D341Med (cell line): ENCODE results near the gene FADS2.

Source experiments
- DNase-seq: peaks from one replicate; pipeline ENCODE4 v3.0.0; 2012; ENCODE audit warnings: low spot score

Gene FADS2

DNA sequence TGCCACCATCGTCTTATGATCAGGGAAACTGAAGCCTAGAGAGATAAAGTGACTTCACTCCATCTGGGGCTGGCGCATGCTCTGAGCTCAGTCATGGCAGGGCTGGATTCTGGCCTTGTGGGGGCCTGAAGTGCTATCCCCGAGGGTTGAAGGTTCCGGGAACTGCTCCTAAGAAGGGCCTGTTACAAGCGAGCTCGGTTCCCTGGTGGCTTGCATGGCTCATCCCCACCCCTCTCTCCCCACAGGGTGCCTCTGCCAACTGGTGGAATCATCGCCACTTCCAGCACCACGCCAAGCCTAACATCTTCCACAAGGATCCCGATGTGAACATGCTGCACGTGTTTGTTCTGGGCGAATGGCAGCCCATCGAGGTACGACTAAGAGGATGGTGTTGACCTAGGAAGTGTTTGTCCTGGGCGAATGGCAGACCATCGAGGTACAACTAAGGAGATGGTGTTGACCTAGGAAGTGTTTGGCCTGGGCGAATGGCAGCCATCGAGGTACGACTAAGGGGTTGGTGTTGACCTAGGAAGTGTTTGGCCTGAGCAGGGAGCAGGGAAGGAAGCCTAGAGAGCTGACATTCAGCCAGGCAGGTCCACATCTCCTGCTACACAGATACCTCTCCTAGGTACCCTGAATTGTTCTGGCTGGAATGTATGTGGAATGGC, 19.9 kb downstream of the FADS2 start:
- DNase-seq, result no peak

DNA sequence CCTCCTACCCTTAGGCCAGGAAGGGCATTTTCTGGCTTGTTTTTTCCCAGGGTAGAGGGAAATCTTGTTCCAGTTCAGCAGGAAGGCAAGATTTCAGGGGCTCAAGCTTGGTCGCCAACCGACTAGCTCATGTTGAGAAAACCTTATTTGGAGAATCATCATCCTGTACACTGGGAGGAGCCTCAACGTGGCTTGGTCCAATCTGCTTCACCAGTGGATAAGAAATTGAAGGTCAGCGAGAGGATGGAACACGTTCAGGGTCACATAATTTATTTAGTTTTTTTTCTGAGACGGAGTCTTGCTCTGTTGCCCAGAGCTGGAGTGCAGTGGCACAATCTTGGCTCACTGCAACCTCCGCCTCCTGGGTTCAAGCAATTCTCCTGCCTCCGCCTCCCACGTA, 20.5 kb downstream of the FADS2 start:
- no peak for DNase-seq

DNA sequence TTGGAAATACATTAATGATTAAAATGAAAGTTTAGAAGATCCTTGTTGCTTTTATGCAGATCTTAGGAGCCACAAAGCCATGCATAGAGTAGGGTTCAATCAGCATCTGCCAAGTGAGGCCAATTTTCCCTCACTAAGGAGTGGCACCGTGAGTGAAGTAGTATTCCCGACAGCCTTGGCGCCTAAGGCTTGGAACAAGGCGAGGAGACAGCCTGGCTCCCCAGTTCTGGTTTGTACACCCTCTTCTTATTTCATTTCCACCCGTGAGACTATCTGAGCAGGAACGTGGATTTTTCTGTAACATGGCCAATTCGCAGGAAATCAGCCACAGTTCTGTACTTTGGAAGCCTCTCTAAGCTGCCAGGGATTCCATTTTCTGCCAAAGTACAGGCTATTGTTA, 22.6 kb downstream of the FADS2 start:
- DNase-seq, result no peak

DNA sequence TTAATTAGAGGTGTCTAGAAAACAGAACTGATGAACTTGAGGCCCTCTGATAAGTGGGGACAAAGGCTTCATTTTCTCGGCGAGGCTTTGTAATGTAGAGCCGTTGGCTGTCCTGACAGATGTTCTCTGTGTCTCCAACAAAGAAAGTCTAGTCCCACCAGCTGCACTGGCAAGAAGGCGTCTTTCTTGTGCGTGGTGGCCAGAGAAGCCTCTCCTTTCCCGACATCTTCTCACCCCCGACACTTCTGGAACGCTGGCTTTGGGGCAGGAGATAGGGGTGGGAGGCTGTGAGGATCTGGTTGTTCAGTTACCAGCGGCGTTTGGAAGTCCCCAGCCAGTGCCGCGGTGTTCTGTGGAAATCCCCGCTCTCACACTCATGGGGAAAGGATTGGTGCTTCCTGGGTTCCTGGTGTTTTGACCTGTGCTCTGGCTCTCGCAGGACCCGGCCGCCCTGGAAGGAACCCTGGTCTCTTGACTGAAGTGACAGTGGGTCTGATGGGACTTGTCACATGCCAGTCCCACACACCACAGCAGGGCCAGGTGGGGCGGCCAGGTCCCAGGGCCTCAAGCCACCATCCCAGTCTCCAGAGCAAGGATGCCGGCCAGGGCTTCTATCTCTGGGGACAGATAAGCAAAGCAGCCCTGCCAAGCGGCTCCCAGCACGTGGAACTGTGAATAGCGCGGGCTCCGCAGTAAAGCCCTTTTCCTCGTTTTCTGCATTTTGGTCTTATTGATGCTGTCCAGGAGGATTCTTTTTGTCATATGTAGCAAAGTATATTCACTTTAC, 23.2 kb downstream of the FADS2 start:
- no peak for DNase-seq

DNA sequence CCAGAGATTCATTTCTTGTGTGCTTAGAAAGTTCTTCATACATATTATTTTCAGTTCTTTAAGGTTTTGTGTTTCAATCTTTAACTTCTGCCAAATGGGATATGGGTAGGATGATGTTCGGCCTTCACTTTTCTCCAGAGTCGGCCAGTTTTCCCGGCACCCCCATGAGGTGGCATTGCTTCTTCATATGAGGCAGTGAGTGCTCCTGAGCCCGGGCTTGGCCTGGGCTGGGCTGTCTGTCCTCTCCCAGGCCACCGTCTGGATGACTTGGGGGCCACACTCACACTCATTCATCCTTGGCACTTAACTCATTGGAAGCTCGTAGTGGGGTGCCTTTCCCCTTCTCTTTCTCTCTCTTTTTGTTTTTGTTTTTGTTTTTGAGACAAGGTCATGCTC, 23.8 kb downstream of the FADS2 start:
- DNase-seq, result no peak

DNA sequence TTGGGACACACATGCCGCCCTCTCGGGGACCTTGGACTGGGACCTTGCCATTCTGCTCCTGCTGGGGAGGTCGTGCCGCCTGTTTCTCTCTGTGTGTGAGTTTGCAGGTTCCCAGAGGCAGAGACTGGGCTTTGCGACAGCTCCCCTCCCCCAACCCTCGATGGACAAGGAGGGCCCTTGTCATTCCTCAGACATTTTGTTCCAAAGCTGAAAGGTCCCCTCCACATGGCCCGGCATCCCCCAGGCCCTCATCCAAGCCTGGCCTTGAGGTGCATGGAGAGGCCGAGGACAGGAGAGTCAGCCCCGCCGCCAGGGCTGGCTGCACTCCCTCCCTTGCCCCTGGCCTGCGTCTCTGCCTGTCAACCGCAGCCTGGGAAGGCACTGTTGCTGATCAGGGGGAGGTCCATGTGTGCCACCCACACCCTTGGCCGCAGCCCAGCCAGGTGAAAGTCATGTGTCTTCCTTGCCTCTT, 25.6 kb downstream of the FADS2 start:
- DNase-seq, result no peak

DNA sequence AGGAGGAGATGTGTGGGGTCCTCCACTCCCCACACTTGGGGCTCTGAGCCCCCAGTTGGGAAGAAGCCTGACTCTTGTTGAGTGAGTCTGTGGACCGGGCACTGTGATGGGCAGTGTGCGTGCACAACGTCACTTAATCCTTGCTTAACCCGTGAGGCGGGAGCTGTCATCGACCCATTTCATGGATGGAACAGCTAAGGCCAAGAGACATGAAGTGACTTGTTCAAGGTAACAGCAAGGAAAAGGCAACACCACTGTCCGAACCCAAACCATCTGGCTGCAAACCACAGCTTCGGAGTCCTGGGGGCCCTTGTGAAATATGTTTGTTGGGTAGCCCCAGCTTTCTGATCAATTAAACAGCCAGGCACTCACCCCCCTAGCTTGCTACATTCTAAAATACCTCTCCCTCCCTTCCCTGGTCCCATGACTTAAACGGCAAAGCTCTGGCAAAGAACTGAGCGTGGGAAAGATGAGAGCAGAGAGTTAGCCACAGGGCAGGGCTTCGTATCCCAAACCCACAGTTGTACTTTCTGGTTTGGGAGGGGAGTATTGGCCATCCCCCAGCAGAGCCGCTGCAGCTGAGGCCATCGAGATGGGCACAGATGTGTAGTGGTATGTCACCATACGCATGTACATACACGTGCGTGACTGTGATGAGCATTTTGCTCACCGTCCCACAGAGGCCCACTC, 26.3 kb downstream of the FADS2 start:
- DNase-seq, result no peak

DNA sequence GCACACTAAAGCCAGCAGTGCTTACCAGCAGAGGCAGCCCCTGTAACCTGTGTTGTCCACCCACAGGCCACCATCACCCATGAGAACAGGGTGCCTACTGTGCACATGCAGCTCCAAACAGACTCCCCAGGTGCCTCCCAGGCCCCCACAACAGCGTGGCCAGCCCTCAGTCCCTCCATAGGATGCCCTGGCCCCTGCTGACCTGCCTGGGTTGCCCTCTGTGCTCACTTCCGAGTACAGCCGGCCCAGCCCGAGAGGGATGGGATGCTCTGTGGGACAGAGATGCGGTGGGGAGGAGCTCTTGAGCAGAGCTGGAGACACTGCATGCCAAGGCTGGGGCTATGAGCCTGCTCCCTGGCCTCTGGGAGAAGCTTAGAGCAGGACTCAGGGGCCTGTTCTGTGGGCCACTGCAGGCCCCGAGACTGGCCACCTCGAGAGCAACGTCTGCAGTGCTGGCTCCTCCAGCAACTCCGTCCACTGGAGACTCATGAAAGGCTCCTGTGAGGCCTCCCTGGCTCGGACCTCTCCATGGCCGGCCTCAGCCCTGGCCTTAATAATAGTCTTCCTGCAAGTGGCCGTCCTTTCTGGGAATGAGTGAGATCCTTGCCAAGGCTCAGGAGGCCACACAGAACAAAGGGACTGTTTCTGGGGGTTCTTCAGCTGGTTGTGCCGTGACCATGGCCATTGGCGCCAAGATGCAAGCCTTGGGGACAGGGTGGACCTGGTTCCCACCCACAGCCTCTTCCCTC, 27.0 kb downstream of the FADS2 start:
- DNase-seq, result no peak

DNA sequence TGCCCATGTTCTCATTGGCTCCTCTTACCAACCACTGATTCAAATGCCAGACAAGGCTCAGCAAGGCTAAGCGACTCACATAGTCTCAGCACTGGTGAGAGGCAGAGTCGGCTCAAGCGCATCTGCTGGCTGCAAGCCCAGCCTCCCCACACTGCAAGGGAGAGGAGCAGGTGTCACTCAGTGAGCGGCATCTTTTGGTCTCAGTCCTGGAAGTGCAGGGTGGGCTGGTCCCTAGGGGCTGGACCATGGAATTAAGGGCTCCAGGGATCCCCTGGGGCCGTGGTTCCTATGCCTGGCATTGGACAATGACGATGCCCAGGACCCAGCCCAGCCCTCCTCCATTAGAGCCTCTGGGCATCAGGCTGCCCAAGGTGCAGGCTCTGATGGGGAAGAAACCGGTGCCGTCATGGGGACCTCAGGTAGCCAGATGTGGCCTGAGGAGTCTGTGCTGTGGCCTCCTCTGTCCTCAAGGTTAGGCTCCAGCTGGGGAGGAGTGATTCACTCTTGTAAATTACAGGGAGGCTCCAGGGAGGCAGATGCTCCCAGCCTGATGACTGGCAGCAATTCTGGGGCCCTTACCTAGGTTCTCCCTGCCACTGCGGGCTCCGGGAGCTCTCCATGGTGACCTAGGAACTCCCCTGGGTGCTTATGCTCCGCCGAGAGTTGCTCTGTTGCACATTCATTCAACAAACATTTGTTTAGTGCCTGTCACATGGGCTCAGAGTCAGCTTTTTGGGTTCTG, 28.0 kb downstream of the FADS2 start:
- DNase-seq, result peak; percentile 69

DNA sequence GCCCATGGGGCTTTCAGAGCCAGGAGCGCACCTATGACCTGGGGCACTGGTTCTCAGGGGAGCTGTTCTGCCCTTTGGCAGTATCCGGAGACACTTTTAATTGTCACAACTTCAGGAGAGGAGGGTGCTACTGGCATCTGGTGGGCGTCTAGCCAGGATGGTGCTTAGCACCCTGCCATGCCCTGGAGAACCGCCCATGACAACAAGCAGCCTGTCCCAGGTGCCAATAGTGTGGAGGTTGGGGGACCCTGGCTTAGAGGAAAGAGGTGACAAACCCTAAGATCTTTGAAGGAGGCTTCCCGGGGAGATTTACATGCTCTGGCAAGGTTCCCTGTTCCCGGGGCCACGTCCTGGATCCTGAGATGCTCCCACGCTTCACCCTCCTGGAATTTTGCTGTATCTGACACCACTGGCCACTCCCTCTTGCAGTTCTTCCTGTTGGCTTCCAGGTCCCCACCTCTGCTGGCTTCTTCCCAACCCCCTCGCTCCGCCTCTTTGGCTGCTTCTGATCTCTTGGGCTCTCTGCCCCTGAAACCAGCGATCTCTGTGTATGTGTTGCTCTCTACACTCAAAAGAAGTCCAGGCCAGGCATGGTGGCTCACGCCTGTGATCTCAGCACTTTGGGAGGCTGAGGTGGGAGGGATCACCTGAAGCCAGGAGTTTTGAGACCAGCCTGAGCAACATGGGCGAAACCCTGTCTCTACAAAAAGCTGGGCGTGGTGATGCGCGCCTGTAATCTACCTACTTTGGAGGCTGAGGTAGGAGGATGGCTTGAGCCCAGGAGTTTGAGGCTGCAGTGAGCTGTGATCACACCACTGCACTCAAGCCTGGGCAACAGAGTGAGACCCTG, 32.2 kb downstream of the FADS2 start:
- no peak for DNase-seq

DNA sequence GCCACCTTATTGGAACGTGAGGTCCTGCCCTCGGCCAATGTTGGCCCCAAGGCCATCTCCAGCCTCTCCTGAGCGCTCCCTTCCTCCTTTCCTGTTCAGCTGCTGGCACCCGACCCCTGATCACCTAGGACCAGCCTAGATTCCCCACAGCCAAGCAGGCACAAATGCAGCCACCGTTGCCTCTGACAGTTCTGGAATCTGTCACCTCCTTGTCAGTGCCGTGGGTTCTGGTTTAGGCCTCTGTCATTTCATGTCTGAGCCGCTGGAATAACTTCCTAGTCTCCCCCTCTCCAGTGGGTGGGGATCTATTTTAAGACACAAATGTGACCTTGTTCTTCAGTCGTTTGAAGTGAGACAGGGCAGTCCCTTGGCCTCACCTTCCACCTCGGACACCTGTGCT, 33.5 kb downstream of the FADS2 start:
- DNase-seq, result no peak

DNA sequence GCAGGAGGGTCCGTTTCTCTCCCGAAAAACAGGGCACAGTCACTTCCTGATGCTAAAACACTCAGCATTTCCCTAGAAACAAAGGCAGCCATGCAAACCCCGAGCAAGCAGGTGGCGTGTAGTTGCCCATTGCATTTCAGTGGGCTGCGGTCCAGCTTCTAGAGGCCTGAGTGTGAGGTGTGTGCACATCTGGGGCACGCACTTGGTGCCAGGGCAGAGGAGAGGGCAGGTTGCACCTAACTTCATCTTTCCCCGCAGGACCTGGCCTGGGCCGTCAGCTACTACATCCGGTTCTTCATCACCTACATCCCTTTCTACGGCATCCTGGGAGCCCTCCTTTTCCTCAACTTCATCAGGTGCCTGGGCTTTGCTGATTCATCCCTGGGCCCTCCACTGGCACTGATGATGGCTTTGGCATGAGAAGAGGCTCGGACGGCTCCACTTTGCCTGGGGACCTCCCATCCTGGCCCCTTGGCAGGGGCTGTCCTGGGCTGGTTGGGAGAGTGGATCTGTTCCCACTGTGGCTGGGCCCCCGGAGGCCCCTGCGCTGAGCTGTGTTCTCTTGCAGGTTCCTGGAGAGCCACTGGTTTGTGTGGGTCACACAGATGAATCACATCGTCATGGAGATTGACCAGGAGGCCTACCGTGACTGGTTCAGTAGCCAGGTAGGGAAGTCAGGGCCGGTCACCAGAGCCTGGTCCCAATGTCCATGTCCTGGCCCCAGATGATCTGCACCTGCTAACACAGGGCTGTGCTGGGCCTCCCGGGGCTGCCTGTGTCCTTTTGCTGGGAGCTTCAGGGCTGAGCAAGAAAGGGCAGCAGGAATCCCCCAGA, 34.8 kb downstream of the FADS2 start:
- no peak for DNase-seq

DNA sequence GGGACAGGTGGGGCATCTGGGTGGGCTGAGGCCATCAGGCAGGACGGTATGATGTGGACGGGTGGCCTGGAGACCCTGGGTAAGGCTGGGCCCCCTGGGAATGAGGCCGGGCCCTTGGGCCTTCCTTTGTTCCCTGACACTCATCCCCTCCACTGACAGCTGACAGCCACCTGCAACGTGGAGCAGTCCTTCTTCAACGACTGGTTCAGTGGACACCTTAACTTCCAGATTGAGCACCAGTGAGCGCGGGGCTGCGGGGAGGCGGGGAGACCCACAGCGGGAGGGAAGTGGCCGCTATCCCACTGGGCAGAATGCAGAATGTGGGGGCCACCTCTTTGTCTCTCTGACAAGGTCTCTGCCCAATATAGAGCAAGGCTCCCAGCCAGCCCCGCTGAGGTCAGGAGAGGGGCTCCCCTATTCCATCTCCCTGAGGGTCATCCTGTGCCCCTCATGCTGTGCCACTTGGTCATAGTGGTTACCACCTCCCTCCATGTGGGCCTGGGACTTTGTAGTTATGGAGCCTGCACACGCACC, 35.5 kb downstream of the FADS2 start:
- no peak for DNase-seq

DNA sequence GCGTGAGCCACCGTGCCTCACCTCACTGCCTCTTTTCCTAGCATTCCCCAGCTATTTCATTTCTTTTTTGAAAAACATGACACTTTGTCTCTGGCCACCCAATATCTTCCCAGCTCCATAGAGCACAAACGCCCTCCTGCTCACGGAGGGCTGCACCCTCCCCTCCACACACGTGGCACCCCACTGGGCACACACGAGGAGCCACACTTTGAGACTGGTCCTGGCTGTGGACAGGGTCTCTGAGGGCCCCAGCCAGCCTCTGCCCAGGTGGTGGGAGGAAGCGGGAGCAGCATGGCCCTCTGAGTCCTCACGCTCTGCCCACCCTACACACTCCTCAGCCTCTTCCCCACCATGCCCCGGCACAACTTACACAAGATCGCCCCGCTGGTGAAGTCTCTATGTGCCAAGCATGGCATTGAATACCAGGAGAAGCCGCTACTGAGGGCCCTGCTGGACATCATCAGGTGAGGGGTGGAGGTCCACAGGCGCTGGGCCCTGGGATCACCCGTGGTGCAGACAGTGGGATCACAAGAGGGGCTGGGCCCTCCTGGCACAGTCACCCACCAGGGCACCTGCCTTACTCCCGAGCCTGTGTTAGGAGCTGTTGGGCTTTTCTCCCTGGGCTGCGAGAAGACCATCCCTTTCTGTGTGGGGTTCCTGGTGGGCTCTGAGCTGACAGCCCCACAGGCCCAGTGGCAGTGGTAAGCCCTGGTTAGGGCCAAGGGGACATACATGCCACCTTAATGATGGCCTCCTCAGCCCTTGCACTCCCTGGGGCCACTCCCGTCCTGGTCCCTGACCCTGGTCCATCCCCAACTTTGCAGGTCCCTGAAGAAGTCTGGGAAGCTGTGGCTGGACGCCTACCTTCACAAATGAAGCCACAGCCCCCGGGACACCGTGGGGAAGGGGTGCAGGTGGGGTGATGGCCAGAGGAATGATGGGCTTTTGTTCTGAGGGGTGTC, 37.0 kb downstream of the FADS2 start:
- no peak for DNase-seq

DNA sequence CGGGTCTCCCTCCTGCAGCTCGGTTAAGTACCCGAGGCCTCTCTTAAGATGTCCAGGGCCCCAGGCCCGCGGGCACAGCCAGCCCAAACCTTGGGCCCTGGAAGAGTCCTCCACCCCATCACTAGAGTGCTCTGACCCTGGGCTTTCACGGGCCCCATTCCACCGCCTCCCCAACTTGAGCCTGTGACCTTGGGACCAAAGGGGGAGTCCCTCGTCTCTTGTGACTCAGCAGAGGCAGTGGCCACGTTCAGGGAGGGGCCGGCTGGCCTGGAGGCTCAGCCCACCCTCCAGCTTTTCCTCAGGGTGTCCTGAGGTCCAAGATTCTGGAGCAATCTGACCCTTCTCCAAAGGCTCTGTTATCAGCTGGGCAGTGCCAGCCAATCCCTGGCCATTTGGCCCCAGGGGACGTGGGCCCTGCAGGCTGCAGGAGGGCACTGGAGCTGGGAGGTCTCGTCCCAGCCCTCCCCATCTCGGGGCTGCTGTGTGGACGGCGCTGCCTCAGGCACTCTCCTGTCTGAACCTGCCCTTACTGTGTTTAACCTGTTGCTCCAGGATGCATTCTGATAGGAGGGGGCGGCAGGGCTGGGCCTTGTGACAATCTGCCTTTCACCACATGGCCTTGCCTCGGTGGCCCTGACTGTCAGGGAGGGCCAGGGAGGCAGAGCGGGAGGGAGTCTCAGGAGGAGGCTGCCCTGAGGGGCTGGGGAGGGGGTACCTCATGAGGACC, 38.3 kb downstream of the FADS2 start:
- no peak for DNase-seq

DNA sequence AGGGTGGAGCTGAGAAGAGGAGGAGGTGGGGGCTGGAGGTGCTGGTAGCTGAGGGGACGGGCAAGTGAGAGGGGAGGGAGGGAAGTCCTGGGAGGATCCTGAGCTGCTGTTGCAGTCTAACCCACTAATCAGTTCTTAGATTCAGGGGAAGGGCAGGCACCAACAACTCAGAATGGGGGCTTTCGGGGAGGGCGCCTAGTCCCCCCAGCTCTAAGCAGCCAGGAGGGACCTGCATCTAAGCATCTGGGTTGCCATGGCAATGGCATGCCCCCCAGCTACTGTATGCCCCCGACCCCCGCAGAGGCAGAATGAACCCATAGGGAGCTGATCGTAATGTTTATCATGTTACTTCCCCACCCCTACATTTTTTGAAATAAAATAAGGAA, 38.9 kb downstream of the FADS2 start:
- DNase-seq, result no peak

DNA sequence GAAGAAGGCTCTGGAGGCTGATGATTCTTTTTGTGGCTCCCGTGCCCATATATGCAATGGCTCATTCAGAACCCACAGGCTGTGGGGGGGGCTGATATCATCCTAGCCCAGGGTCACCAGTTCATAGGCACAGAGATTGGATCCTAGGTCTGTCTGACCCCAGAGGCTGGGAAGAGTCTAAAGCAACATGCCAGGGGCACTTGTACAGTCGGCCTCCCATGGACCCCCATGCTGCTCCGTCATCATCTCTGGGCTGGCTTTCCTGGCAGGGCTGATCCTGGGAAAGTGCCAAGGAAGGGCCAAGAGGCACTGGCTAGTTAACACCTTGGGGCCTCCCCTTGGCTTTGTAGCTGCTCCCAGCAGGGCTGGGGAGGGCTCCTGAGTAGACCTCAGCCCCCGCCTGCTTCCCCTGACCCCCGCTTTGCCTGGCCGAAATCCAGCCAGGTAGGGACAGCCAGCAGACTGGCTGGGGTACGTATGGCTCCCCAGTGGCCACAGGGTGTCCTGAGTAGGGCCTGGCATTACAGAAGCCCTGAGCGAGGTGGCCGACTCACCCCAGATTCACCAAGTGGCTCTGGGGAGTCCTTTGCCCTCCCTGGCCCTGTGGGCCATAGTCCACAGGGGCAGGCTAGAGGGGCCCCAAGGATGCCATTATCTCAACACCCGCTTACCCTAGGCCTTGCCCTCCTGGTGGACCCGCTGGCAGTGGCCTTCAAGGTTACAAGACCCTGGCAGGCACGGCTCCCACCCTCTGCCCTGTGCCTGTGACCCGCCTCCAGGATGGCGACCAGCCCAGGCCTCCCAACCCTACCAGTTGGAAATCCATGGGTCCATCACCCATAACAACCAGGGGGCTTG, 40.7 kb downstream of the FADS2 start:
- no peak for DNase-seq
